HepG2 (cell line): Measurements from ENCODE around the gene SKIDA1. TPM values are rescaled to one million over a fixed set of nuclear protein-coding genes. Genes with fewer than 3 reads are reported as not detected.

ENCODE experiments used
- CBX2 ChIP-seq, 2 experiments: fragments of 200-600 bp in 1 of 2; sonication (generic); formaldehyde crosslinking in 1 of 2; IDR thresholded peaks; 2 replicates each; pipeline versions ENCODE4 v1.7.0 to v1.8.1; 2018 to 2022; ENCODE audit warnings: low read depth in 2 of 2, low read length in 1 of 2, mild to moderate bottlenecking in 1 of 2, missing genetic modification reagents in 1 of 2
- HNRNPUL1 ChIP-seq: fragments of 200-400 bp; formaldehyde crosslinking; IDR thresholded peaks from 2 replicates; pipeline ENCODE4 v1.6.1; 2017; ENCODE audit warnings: low read depth, mild to moderate bottlenecking, low read length, moderate library complexity
- KLF6 ChIP-seq: IDR thresholded peaks from 2 replicates; pipeline ENCODE4 v1.8.0; 2016; ENCODE audit warnings: missing biosample characterization, missing genetic modification reagents
- KMT2B ChIP-seq: IDR thresholded peaks from 2 replicates; pipeline ENCODE4 v1.6.1; 2016; ENCODE audit warnings: missing genetic modification reagents, missing compliant biosample characterization
- PHF21A ChIP-seq: sonication (generic); formaldehyde crosslinking; IDR thresholded peaks from 2 replicates; pipeline ENCODE4 v1.5.0; 2020; ENCODE audit warnings: mild to moderate bottlenecking, missing genetic modification reagents
- RARA ChIP-seq: IDR thresholded peaks from 2 replicates; pipeline ENCODE4 v1.6.1; 2016; ENCODE audit warnings: missing genetic modification reagents, missing compliant biosample characterization
- SKI ChIP-seq: fragments of 450-650 bp; IDR thresholded peaks from one replicate; pipeline ENCODE4 v1.6.1; 2018; ENCODE audit warnings: mild to moderate bottlenecking; ENCODE audit not compliant: partially characterized antibody
- ZBTB43 ChIP-seq: sonication (generic); formaldehyde crosslinking; conservative IDR thresholded peaks from 2 replicates; pipeline ENCODE4 v1.4.0; 2020; ENCODE audit warnings: missing genetic modification reagents
- ZBTB7B ChIP-seq: sonication (generic); formaldehyde crosslinking; IDR thresholded peaks from 2 replicates; pipeline ENCODE4 v1.4.0; 2020; ENCODE audit warnings: missing genetic modification reagents
- ZNF337 ChIP-seq: sonication (generic); formaldehyde crosslinking; IDR thresholded peaks from 2 replicates; pipeline ENCODE4 v1.5.1; 2020; ENCODE audit warnings: missing genetic modification reagents, low read depth, mild to moderate bottlenecking, borderline replicate concordance
- ZNF773 ChIP-seq: sonication (generic); formaldehyde crosslinking; IDR thresholded peaks from 2 replicates; pipeline ENCODE4 v1.4.0; 2020; ENCODE audit warnings: missing genetic modification reagents, borderline replicate concordance
- polyA plus RNA-seq, 8 experiments: library from polyadenylated mRNA; depleted of rRNA in 3 of 8; stranded (reverse) in 7 of 8; unstranded in 1 of 8; fragments of >200 nt; fragmentation: Illumina TruSeq in 4 of 8; extraction: Trizol in 4 of 8; gene quantifications; 2 replicates each; pipeline versions ENCODE4 v1.2.1 to v1.2.3, GENCODE V29; 2011 to 2016; ENCODE audit warnings: low read depth in 4 of 8, missing spikeins in 1 of 8, mixed read lengths in 1 of 8; ENCODE audit not compliant: insufficient read depth in 1 of 8
- total RNA-seq, 5 experiments: library from RNA; depleted of rRNA; stranded (reverse); fragments of >200 nt; fragmentation: Illumina TruSeq; extraction: Trizol; gene quantifications; 2 replicates each; pipeline ENCODE4 v1.2.3, GENCODE V29; 2016; ENCODE audit warnings: low read depth in 1 of 5
- TF ChIP-seq, protein P1 (sequence below): sonication (generic); formaldehyde crosslinking; IDR thresholded peaks from 2 replicates; pipeline ENCODE4 v1.5.1; 2020; ENCODE audit warnings: missing genetic modification reagents, mild to moderate bottlenecking, borderline replicate concordance
- TF ChIP-seq, protein P2 (sequence below): sonication (generic); formaldehyde crosslinking; IDR thresholded peaks from 2 replicates; pipeline ENCODE4 v1.4.0; 2020; ENCODE audit warnings: missing genetic modification reagents
- TF ChIP-seq, protein P3 (sequence below): sonication (generic); formaldehyde crosslinking; IDR thresholded peaks from 2 replicates; pipeline ENCODE4; 2020; ENCODE audit warnings: missing genetic modification reagents, mild to moderate bottlenecking, borderline replicate concordance
- TF ChIP-seq, protein P4 (sequence below): sonication (generic); formaldehyde crosslinking; IDR thresholded peaks from 2 replicates; pipeline ENCODE4 v1.9.0; 2021; ENCODE audit warnings: missing genetic modification reagents, borderline replicate concordance

Gene SKIDA1
- total and polyA plus RNA-seq, 2 of the 13 experiments (the other 11 are each of a cell fraction or from before 2014, with no cell fraction given) = 0.73 to 1.5 TPM

DNA sequence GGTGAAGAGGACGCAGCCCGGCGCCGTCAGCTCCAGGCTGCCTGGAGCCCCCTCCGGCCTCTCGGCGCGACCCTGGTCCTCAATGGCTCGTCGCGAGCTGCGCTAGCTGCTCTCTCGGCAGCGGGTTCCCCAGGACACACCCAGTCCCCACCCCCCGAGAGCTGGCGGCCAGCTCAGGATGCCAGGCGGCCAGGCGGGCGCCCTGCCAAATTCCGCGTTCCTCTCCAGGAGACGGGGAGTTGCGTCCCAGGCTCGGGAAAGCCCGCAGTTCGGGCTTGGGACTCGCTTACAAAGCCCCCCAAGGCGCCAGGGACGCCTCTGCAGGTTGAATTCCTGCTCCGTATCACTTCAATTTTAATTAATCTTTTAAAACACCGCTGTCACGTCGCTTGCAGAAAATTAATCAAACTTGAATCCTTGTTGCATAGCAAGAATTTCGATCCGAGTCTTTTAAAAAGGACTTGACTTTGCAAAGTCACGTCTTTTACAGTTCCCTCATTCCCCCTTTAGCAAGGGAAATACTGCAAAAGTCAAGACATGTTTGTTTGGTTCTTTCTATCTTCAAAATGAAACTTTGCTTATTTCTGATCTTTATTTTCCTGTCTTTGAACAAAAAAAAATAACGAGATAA lies 28.2 kb downstream of the SKIDA1 start (continued):
- TF ChIP-seq, protein P1, sequence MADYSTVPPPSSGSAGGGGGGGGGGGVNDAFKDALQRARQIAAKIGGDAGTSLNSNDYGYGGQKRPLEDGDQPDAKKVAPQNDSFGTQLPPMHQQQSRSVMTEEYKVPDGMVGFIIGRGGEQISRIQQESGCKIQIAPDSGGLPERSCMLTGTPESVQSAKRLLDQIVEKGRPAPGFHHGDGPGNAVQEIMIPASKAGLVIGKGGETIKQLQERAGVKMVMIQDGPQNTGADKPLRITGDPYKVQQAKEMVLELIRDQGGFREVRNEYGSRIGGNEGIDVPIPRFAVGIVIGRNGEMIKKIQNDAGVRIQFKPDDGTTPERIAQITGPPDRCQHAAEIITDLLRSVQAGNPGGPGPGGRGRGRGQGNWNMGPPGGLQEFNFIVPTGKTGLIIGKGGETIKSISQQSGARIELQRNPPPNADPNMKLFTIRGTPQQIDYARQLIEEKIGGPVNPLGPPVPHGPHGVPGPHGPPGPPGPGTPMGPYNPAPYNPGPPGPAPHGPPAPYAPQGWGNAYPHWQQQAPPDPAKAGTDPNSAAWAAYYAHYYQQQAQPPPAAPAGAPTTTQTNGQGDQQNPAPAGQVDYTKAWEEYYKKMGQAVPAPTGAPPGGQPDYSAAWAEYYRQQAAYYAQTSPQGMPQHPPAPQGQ (CRISPR knock-in tag) = 0 out of 2 replicates have a peak, but pooled peaks have one; percentile 28
- TF ChIP-seq ZBTB7B = peak; percentile 59; the same call in 1 of the 2 replicates
- TF ChIP-seq KLF6 = peak; percentile 39; the same call in 1 of the 2 replicates
- TF ChIP-seq, protein P2, sequence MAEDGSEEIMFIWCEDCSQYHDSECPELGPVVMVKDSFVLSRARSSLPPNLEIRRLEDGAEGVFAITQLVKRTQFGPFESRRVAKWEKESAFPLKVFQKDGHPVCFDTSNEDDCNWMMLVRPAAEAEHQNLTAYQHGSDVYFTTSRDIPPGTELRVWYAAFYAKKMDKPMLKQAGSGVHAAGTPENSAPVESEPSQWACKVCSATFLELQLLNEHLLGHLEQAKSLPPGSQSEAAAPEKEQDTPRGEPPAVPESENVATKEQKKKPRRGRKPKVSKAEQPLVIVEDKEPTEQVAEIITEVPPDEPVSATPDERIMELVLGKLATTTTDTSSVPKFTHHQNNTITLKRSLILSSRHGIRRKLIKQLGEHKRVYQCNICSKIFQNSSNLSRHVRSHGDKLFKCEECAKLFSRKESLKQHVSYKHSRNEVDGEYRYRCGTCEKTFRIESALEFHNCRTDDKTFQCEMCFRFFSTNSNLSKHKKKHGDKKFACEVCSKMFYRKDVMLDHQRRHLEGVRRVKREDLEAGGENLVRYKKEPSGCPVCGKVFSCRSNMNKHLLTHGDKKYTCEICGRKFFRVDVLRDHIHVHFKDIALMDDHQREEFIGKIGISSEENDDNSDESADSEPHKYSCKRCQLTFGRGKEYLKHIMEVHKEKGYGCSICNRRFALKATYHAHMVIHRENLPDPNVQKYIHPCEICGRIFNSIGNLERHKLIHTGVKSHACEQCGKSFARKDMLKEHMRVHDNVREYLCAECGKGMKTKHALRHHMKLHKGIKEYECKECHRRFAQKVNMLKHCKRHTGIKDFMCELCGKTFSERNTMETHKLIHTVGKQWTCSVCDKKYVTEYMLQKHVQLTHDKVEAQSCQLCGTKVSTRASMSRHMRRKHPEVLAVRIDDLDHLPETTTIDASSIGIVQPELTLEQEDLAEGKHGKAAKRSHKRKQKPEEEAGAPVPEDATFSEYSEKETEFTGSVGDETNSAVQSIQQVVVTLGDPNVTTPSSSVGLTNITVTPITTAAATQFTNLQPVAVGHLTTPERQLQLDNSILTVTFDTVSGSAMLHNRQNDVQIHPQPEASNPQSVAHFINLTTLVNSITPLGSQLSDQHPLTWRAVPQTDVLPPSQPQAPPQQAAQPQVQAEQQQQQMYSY (CRISPR knock-in tag) = 0 out of 2 replicates have a peak, but pooled peaks have one; percentile 18
- no peak for TF ChIP-seq PHF21A
- TF ChIP-seq, protein P3, sequence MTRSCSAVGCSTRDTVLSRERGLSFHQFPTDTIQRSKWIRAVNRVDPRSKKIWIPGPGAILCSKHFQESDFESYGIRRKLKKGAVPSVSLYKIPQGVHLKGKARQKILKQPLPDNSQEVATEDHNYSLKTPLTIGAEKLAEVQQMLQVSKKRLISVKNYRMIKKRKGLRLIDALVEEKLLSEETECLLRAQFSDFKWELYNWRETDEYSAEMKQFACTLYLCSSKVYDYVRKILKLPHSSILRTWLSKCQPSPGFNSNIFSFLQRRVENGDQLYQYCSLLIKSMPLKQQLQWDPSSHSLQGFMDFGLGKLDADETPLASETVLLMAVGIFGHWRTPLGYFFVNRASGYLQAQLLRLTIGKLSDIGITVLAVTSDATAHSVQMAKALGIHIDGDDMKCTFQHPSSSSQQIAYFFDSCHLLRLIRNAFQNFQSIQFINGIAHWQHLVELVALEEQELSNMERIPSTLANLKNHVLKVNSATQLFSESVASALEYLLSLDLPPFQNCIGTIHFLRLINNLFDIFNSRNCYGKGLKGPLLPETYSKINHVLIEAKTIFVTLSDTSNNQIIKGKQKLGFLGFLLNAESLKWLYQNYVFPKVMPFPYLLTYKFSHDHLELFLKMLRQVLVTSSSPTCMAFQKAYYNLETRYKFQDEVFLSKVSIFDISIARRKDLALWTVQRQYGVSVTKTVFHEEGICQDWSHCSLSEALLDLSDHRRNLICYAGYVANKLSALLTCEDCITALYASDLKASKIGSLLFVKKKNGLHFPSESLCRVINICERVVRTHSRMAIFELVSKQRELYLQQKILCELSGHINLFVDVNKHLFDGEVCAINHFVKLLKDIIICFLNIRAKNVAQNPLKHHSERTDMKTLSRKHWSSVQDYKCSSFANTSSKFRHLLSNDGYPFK (CRISPR knock-in tag) = peak; percentile 16; the same call in 1 of the 2 replicates
- TF ChIP-seq, protein P4, sequence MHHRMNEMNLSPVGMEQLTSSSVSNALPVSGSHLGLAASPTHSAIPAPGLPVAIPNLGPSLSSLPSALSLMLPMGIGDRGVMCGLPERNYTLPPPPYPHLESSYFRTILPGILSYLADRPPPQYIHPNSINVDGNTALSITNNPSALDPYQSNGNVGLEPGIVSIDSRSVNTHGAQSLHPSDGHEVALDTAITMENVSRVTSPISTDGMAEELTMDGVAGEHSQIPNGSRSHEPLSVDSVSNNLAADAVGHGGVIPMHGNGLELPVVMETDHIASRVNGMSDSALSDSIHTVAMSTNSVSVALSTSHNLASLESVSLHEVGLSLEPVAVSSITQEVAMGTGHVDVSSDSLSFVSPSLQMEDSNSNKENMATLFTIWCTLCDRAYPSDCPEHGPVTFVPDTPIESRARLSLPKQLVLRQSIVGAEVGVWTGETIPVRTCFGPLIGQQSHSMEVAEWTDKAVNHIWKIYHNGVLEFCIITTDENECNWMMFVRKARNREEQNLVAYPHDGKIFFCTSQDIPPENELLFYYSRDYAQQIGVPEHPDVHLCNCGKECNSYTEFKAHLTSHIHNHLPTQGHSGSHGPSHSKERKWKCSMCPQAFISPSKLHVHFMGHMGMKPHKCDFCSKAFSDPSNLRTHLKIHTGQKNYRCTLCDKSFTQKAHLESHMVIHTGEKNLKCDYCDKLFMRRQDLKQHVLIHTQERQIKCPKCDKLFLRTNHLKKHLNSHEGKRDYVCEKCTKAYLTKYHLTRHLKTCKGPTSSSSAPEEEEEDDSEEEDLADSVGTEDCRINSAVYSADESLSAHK = no peak
- no peak for TF ChIP-seq ZNF773 (CRISPR knock-in tag)
- TF ChIP-seq CBX2 (IDR thresholded peaks at IDR 0.05; ENCODE audit: low read depth, low read length) = no peak; the same call in 1 of the 2 replicates
- TF ChIP-seq CBX2 (CRISPR knock-in tag; IDR thresholded peaks at IDR 0.05; ENCODE audit: low read depth) = 0 out of 2 replicates have a peak, but pooled peaks have one; percentile 4
- TF ChIP-seq HNRNPUL1 = no peak
- peak; percentile 43; the same call in 1 of the 2 replicates for TF ChIP-seq KMT2B (CRISPR knock-in tag)
- peak; percentile 59 for TF ChIP-seq SKI
- peak; percentile 53 for TF ChIP-seq RARA
- 0 out of 2 replicates have a peak, but pooled peaks have one; percentile 15 for TF ChIP-seq ZNF337 (CRISPR knock-in tag)
- no peak for TF ChIP-seq ZBTB43
